ENCODE measurements around the gene SKAP1.

SKAP1 gene

GRCh38 chr17:48429638-48430586 lies at the start of gene SKAP1:
Gene SKAP1 (minus strand): TSS chr17:48430214.
- DNase-seq: no peak

GRCh38 chr17:48479014-48479402 lies 49.0 kb upstream of the SKAP1 start:
- no peak for DNase-seq

- no peak for DNase-seq
These were observed 48.4 kb upstream of the SKAP1 start for GRCh38 chr17:48478224-48479013.

- no peak for DNase-seq
These were observed 47.2 kb upstream of the SKAP1 start for GRCh38 chr17:48477221-48477620.

GRCh38 chr17:48472411-48473281 lies 42.6 kb upstream of the SKAP1 start:
- no peak for DNase-seq

DNA sequence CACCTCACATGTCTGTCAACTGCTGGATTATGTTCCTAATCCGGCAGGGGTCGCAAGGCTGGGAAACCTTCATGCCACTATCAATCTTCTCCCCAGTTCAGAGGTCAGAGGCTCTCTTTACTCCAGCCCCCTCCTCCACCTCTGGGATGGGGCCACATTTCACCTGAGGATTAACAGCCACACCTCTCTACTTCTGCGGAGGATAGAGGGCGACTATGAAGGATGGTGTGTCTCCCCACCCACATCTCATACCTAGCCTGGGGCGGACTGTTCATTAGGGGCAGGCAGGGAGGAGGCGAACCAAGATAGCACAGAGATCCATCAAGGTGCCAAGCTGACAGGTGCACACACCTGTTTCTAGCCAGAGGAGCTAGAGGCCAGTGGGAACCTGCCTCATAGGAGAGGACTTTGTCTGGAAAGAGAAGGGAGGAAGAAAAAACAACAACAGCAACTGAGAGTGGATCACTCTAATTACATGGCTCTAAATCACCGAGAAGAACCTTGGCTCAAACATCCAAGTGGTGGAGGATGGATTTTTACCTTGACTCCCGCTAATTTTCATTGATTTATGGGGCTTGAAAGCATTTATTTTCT lies 41.9 kb upstream of the SKAP1 start:
- DNase-seq: no peak

- no peak for DNase-seq
These were observed 40.5 kb upstream of the SKAP1 start for GRCh38 chr17:48470388-48471034.

DNA sequence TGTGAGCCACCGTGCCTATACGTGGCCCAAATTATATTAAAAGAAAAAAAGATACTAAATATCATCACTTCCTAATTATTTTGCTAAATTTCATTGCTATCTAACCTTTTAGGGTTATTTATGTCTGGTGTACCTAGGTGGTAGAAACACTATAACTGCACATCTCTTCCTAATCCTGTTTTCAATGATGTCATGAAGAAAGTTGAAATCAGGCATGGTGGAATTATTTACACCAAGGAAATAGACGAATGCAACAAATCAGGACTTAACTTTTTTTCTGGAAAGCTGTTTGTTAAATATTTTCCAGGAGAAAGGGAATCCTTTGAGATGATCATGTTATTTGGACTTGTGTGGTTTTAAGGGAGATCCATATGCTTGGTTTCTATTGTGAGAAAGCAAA lies 39.2 kb upstream of the SKAP1 start:
- no peak for DNase-seq

- DNase-seq: no peak
These were observed 38.3 kb upstream of the SKAP1 start for GRCh38 chr17:48468299-48468698.

DNA sequence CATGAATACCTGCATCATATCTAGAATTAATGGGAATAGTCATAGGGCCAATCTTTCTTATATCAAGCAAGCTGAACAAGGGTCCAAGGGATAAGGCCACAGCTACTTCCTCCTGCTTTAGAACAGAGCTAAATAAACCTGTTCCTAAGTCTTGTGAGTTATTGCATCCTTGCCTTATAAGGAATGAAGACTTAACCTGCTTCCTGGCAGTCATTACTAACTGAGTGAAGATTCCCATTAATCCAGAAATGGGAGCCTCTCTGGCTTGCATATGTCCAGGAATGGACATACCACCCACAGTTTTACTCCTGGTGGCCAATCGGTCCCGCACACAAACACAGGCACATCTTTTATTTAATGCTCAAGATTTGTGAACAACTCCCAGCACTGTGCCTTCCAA lies 35.9 kb upstream of the SKAP1 start:
- DNase-seq: no peak

GRCh38 chr17:48463526-48463925 lies 33.5 kb upstream of the SKAP1 start:
- DNase-seq: no peak

DNA sequence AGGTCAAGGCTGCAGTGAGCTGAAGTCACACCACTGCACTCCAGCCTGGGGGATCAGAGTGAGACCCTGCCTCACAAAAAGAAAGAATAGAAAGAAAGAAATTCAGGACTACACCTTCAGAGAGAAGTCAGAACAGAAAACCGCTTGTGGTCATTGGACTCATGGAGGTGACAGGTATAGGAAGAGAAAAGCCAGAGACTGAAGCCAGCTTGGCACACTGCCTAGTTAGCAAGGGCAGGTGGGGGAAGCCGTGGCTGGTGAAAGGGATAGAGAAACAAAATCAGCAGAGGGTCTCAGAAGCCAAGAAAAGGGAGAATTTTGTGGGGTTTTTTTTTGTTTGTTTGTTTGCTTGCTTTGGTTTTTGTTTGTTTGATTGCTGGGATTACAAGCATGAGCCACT lies 32.9 kb upstream of the SKAP1 start:
- DNase-seq: no peak

- no peak for DNase-seq
These were observed 30.0 kb upstream of the SKAP1 start for GRCh38 chr17:48460052-48460451.

- no peak for DNase-seq
These were observed 29.2 kb upstream of the SKAP1 start for GRCh38 chr17:48459070-48459844.

DNA sequence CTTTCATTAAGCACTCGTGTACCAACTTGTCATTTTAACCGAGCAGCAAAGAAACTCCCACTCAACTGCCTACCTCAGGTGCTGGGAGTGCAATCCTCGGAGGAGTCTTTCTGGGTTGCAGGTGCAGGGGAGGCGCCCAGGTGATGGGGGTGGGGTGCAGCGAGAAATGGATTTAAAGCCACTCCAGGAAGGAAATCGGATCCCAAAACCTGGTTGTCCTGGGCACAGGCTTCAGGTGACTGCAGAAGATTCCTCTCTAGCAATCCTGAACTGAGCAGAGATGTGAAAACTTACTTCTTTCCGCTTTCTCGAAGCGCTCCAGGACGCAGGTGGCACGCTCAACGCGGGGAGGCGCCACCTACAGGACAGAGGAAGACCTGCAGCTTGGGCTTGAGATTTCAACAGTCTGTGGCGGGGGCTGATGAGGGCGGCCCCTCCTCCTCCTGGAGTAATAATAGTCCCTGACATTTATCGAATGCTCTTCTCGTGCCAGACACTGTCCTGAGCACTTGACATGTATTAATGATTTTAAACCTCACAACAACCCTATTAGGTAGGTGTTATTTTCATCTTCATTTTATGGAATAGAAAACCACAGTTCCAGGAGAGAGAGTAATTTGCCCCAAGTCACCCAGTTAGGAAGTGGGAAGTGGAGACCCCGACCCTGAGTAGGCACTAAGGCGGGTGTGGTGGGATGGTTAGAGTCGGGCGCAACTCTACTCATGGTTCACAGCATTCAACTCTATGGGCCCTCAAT lies 27.2 kb upstream of the SKAP1 start:
- DNase-seq: peak in 29 of 56 donors; percentile 0 to 60 (median 22)

DNA sequence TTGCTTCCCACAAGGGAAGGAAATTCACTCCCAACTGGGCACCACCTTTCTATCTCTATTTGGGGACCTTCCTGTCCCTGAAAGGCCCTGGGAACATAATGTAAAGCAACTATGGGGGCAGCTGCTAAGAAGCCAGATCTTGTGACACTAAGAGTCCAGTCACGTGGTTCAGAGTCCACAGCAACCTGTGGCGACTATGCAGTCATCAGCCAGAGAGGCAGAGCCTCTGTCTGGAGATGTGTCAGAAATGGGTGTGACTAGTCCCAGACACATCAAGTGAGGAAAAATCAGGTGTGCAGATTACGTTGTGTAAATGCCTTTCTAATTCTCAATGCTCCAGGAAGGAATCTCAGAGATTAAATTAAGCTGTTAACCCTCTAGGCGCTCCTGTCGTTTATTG lies 26.6 kb upstream of the SKAP1 start:
- DNase-seq: no peak

DNA sequence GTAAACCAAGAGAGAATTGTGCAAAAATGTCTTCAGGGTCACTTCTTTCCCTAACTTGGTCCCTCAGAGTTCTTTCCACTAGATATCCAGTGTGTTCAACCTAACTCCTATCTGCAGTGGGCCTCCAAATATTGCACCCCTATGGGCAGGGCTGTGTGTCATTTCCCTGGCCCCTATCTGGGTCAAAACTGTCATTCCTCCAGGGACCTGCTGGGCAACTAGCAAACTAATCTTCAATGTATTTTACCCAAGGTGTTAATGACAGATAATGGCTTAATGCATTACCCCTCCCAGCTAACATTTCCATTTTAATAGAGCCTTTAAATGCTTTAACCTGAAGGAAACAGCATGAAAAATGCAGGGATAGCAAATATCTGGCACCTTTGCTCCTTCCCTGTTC lies 25.8 kb upstream of the SKAP1 start:
- no peak for DNase-seq

DNA sequence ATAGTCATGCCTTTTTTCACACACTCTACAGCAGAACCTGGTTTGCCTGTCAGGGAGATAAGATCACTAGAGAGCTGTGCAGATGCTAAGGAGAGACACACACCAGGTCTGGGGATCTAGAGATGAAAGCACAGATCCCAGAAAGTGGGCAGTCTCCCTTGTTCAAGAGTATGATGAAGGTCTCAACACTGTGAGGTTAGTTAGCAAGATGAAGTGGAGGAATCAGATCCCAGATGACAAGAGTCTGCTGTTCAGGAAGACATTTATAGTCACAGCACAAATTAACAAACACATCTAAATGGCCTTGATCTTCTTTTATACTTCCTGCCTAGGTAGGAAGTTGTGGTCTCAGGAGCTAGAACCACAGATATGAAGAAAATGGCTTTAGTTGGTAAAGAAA lies 23.4 kb upstream of the SKAP1 start:
- no peak for DNase-seq

- DNase-seq: no peak
These were observed 21.5 kb upstream of the SKAP1 start for GRCh38 chr17:48451489-48451888.

Data from nucleus accumbens (tissue), 56 donors.